ENCODE results near the gene SLC44A5. TPM values are rescaled to one million over a fixed set of nuclear protein-coding genes. Genes with fewer than 3 reads are reported as not detected.

Gene SLC44A5
- total RNA-seq, 2 donors from 2014 or later: 1.2 to 2.0 TPM

GRCh38 chr1:75587692-75588091, 23.2 kb downstream of the SLC44A5 start:
- Histone ChIP-seq H3K27ac (no peak overlapping the region), H3K36me3 (no peaks in the 10 kb centered on the region), H3K4me1 (no peaks in the 10 kb centered on the region), H3K4me3 (no peak overlapping the region), H3K27me3 (no peaks in the 10 kb centered on the region), H3K9me3 (no peaks in the 10 kb centered on the region)
- TF ChIP-seq CTCF (IDR thresholded peaks at IDR 0.05): no peak
- DNase-seq (ENCODE audit: low spot score): no peak

- H3K4me3 ChIP-seq: no peak overlapping the region
Measured at GRCh38 chr1:75583282-75583681, 27.6 kb downstream of the SLC44A5 start.

GRCh38 chr1:75582725-75583261, 28.1 kb downstream of the SLC44A5 start:
- no peak for TF ChIP-seq CTCF (IDR thresholded peaks at IDR 0.05)
- H3K27ac ChIP-seq: no peak overlapping the region
- H3K36me3 ChIP-seq: no peaks in the 10 kb centered on the region
- H3K9me3 ChIP-seq: no peaks in the 10 kb centered on the region
- no peak for DNase-seq (ENCODE audit: low spot score)
- no peak overlapping the region for H3K4me3 ChIP-seq
- H3K27me3 ChIP-seq: no peaks in the 10 kb centered on the region
- no peaks in the 10 kb centered on the region for H3K4me1 ChIP-seq

More at GRCh38 chr1:75583282-75583681, 27.6 kb downstream of the SLC44A5 start:
- TF ChIP-seq CTCF (IDR thresholded peaks at IDR 0.05): no peak
- H3K4me1 ChIP-seq: no peaks in the 10 kb centered on the region
- H3K9me3 ChIP-seq: no peaks in the 10 kb centered on the region
- H3K36me3 ChIP-seq: no peaks in the 10 kb centered on the region
- no peaks in the 10 kb centered on the region for H3K27me3 ChIP-seq
- no peak for DNase-seq (ENCODE audit: low spot score)
- no peak overlapping the region for H3K27ac ChIP-seq

- Histone ChIP-seq H3K4me3 (no peak overlapping the region), H3K4me1 (no peaks in the 10 kb centered on the region), H3K27me3 (no peaks in the 10 kb centered on the region), H3K9me3 (no peaks in the 10 kb centered on the region), H3K27ac (no peak overlapping the region), H3K36me3 (no peaks in the 10 kb centered on the region)
- DNase-seq (ENCODE audit: low spot score): no peak
- no peak for TF ChIP-seq CTCF (IDR thresholded peaks at IDR 0.05)
Measured at GRCh38 chr1:75579046-75579445, 31.9 kb downstream of the SLC44A5 start.

GRCh38 chr1:75575837-75576236, 35.1 kb downstream of the SLC44A5 start:
- Histone ChIP-seq H3K36me3 (no peaks in the 10 kb centered on the region), H3K4me3 (no peak overlapping the region), H3K4me1 (no peaks in the 10 kb centered on the region), H3K27ac (no peak overlapping the region), H3K27me3 (no peaks in the 10 kb centered on the region), H3K9me3 (no peaks in the 10 kb centered on the region)
- TF ChIP-seq CTCF (IDR thresholded peaks at IDR 0.05): no peak
- DNase-seq (ENCODE audit: low spot score): no peak

- no peaks in the 10 kb centered on the region for H3K9me3 ChIP-seq
- TF ChIP-seq CTCF (IDR thresholded peaks at IDR 0.05): no peak
- no peak overlapping the region for H3K4me3 ChIP-seq
- no peak overlapping the region for H3K27ac ChIP-seq
- no peaks in the 10 kb centered on the region for H3K27me3 ChIP-seq
- no peak for DNase-seq (ENCODE audit: low spot score)
- H3K36me3 ChIP-seq: no peaks in the 10 kb centered on the region
- H3K4me1 ChIP-seq: no peaks in the 10 kb centered on the region
Measured at GRCh38 chr1:75567191-75567590, 43.7 kb downstream of the SLC44A5 start.

Data from right atrium auricular region (tissue), 2 donors.